Effector memory CD4-positive, alpha-beta T cell (primary cell): ENCODE measurements around the gene UCK2.

Experiments
- DNase-seq, 3 donors: peaks; one replicate each; pipeline ENCODE4 v3.0.0-alpha.2; 2020
- H3K27ac ChIP-seq: 2 replicates; pipeline ENCODE4 v1.7.0; 2013; ENCODE audit warnings: mild to moderate bottlenecking, low read length, moderate library complexity; ENCODE audit not compliant: insufficient read depth, poor library complexity, severe bottlenecking
- H3K27me3 ChIP-seq: replicated peaks from 2 replicates; pipeline ENCODE4 v1.7.0; 2013; ENCODE audit warnings: mild to moderate bottlenecking, low read length; ENCODE audit not compliant: insufficient read depth, control insufficient read depth, poor library complexity, severe bottlenecking
- H3K36me3 ChIP-seq: 2 replicates; pipeline ENCODE4 v1.7.0; 2013; ENCODE audit warnings: mild to moderate bottlenecking, low read length, moderate library complexity; ENCODE audit not compliant: control insufficient read depth, insufficient read depth
- H3K4me1 ChIP-seq: 2 replicates; pipeline ENCODE4 v1.7.0; 2013; ENCODE audit warnings: low read length, mild to moderate bottlenecking; ENCODE audit not compliant: control insufficient read depth, insufficient read depth, poor library complexity, severe bottlenecking
- H3K4me3 ChIP-seq: 2 replicates; pipeline ENCODE4 v1.7.0; 2013; ENCODE audit warnings: low read length, low read depth, mild to moderate bottlenecking; ENCODE audit not compliant: insufficient read depth, poor library complexity, severe bottlenecking
- H3K9me3 ChIP-seq: 2 replicates; pipeline ENCODE4 v1.7.0; 2013; ENCODE audit warnings: mild to moderate bottlenecking, low read length, moderate library complexity; ENCODE audit not compliant: control insufficient read depth

UCK2 gene

DNA sequence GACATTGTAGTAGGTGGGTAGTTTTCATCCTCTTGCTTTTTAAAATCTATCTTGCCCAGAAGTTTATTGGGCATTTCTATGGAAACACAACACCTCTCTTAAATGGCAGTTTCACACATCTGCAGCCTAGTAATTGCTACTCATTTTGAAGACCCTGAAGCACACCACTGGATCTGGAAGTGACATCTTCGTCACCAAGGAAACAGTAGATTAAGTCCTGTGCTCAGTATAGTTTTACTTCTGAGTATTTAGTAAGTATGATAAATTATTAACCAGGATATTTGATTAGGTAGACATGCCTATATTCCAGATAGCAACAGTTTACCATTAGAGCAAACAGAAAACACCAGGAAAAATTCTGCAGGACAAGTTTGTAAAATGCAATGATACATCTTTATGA is 48.7 kb downstream of the UCK2 start:
- Histone ChIP-seq H3K27me3 (no peaks in the 10 kb centered on the region), H3K9me3 (no peaks in the 10 kb centered on the region), H3K27ac (no peak overlapping the region), H3K4me1 (peaks cover 10% of the 10 kb centered on the region), H3K36me3 (no peaks in the 10 kb centered on the region), H3K4me3 (no peak overlapping the region)
- no peak for DNase-seq

DNA sequence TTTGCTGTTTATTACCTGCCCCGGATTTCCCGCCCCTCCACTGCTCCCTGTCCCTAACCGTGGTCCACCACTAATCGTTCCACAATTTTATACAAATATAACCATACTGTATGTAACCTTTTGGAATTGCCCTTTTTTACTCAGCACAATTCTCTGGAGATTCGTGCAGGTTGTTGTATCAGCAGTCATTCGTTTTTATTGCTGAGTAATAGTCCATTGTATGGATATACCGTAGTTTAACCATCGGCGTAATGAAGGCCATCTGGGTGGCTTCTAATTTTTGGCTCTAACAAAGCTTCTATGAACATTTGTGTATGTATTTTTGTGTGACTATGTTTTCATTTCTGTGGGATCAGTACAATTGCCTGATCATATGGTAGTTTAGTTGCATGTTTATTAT is 50.0 kb downstream of the UCK2 start:
- Histone ChIP-seq H3K27ac (no peak overlapping the region), H3K4me3 (no peak overlapping the region), H3K4me1 (peaks cover 4% of the 10 kb centered on the region), H3K9me3 (no peaks in the 10 kb centered on the region), H3K36me3 (no peaks in the 10 kb centered on the region), H3K27me3 (no peaks in the 10 kb centered on the region)
- no peak for DNase-seq

DNA sequence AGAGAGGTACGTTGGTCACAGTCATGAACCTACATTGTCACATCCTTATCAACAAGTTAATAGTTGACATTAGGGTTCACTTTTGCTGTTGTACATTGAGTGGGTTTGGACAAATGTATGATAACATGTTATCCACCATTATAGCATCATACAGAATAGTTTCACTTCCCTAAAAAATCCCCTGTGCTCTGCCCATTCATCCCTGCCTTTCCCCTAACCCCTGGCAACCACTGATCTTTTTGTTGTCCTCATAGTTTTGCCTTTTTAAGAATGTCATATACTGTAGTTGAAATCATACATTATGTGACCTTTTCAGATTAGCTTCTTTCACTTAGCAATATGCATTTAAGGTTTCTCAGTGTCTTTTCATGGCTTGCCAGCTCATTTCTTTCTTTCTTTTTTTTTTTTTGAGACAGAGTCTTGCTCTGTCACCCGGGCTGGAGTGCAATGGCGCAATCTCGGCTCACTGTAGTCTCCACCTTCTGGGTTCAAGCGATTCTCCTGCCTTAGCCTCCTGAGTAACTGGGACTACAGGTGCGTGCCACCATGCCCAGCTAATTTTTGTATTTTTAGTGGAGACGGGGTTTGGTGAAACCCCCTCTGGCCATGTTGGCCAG is 50.6 kb downstream of the UCK2 start:
- H3K4me1 ChIP-seq, result peaks cover 4% of the 10 kb centered on the region
- H3K36me3 ChIP-seq, result no peaks in the 10 kb centered on the region
- H3K4me3 ChIP-seq, result no peak overlapping the region
- H3K27ac ChIP-seq, result no peak overlapping the region
- no peaks in the 10 kb centered on the region for H3K9me3 ChIP-seq
- DNase-seq, result no peak
- H3K27me3 ChIP-seq, result no peaks in the 10 kb centered on the region

DNA sequence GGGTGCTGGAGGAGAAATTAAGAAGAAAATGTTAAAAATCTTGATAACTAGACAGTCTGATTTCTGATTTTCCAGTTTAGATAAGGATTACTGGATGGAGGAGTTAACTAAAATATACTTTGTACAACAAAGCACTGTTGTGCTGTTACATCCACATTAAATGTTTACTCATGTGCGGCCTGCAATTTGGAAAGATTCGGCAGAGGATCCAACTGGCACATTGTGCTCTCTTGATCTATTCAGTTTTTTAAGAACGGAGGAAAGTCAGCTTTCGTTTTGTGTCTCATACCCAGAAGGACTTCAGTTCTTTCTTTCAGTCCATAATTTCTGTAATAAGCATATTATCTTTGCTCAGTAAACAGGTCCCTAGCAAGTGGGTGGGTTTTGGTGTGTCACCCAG is 52.5 kb downstream of the UCK2 start:
- Histone ChIP-seq H3K27ac (no peak overlapping the region), H3K4me1 (peaks cover 4% of the 10 kb centered on the region), H3K4me3 (no peak overlapping the region), H3K27me3 (no peaks in the 10 kb centered on the region), H3K36me3 (no peaks in the 10 kb centered on the region), H3K9me3 (no peaks in the 10 kb centered on the region)
- no peak for DNase-seq

DNA sequence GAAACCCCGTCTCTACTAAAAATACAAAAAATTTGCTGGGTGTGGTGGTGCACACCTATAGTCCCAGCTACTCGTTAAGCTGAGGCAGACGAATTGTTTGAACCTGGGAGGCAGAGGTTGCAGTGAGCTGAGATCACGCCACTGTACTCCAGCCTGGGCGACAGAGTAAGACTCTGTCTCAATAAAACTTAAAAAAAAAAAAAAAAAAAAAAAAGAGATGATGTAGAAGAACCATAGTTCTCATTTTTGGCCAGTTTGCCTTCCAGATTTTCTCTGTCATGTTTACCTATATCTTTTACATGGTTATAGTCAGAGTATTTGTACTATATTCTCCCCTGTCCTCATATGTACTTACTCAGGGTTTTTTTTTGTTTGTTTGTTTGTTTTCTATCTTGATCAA is 53.6 kb downstream of the UCK2 start:
- no peaks in the 10 kb centered on the region for H3K4me1 ChIP-seq
- no peak overlapping the region for H3K4me3 ChIP-seq
- no peaks in the 10 kb centered on the region for H3K36me3 ChIP-seq
- no peak overlapping the region for H3K27ac ChIP-seq
- no peak for DNase-seq
- H3K27me3 ChIP-seq, result no peaks in the 10 kb centered on the region
- H3K9me3 ChIP-seq, result no peaks in the 10 kb centered on the region

DNA sequence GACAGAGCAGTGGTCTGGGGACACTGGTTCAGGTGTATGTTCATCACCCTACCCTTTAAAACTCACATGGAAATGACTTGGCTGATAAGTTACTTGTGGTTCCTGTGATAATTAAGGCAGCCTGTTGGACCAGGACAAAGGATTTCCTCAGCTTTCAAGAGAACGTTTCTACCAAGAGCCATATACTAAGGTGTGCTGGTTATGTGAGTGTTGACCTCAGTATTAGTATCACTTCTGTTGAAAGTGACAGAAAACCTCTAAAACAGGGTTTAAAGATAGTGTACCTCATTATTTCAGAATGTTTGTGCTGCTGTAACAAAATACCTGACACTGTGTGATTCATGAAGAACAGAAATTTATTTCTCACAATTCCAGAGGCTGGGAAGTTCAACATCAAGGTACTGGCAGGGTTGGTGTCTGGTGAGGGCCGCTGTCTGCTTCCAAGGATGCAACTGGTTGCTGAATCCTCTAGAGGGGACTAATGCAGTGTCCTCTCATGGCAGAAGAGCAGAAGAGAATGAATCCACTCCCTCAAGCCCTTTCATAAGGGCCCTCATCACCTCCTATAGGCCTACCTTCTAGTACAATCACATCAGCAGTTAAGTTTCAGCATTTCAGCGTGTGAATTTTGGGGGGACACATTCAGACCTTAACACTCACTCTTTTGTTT is 54.9 kb downstream of the UCK2 start:
- Histone ChIP-seq H3K9me3 (no peaks in the 10 kb centered on the region), H3K4me1 (no peaks in the 10 kb centered on the region), H3K27me3 (no peaks in the 10 kb centered on the region), H3K4me3 (no peak overlapping the region), H3K27ac (no peak overlapping the region), H3K36me3 (no peaks in the 10 kb centered on the region)
- DNase-seq, result no peak

DNA sequence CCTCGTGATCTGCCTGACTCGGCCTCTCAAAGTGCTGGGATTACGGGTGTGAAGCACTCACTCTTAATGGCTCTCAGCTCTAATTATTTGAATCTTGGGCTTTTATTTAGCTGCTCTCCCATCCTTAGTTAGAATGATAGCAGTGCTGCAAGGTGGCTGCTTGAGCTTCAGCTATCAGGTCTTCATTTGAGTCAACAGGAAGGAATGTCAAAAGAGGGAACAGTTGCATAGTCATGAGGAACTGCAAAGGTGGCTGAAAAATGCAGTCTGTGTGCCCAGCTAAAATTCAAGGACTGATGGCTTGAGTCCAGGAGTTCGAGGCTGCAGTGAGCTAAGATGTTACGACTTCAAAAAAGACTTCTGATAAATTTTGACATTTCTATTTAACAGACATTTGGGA is 55.6 kb downstream of the UCK2 start:
- no peaks in the 10 kb centered on the region for H3K36me3 ChIP-seq
- no peaks in the 10 kb centered on the region for H3K4me1 ChIP-seq
- no peak for DNase-seq
- no peak overlapping the region for H3K27ac ChIP-seq
- no peak overlapping the region for H3K4me3 ChIP-seq
- H3K9me3 ChIP-seq, result no peaks in the 10 kb centered on the region
- H3K27me3 ChIP-seq, result no peaks in the 10 kb centered on the region

DNA sequence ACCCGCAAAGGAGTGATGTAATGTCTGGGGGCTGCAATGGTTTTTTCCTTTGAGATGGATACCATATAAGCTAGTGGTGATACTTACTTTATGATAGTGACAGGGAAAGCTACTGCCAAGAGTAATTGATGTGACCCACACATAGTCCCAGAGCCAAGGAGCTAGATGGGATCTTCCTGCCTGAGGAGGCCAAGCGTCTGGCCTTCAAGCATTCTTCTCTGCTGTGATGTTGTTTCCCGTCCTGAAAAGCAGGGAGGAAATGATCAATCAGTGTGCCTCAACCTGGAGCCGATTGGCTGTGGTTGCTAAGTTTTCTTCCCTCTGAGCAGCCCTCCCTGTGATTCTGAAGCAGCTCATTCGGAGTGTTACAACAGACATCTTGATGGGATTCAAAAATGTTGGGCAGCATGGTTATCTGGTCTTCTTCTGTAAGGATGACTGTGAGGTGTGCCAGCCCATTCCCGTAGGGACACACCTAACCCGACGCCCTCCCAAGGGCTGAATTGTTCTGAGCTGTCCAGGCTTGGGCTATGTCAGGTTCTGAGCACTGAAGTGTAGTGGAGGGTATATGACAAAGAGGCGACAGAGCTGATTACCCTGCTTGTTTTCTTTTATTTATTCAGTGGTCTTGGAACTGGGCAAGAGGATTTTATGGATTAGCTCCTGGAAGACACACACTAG is 56.7 kb downstream of the UCK2 start:
- no peak for DNase-seq
- Histone ChIP-seq H3K27ac (no peak overlapping the region), H3K27me3 (no peaks in the 10 kb centered on the region), H3K36me3 (no peaks in the 10 kb centered on the region), H3K9me3 (no peaks in the 10 kb centered on the region), H3K4me3 (no peak overlapping the region), H3K4me1 (no peaks in the 10 kb centered on the region)

DNA sequence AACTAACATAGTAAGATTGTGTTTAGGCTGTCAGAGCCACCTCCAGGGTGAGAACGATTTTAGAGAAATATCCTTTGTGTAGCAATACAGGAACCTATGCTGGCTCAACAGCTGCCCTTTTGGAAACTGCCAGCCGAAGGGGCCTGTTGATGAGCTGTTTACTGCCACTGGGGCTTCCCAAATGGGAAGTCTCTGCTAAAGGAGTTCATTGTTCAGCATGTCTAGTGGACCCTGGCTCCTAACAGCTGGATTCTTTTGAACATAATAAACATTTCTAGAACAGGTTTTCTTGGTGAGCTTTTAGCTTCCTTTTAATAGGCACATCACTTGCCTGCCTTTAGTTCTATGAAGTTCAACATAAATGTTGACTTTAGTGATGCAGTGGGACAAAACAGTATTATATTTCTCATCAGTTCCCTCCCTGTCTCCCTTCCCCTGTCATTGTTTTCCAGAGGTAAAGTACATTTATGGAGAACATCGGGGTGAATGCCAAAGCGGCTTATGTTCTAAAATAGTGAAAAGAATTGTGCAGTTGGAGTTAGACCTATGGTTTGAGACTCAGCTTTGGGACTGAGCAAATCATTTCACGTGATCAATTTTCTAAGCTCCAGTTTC is 57.4 kb downstream of the UCK2 start:
- no peak for DNase-seq
- Histone ChIP-seq H3K27me3 (no peaks in the 10 kb centered on the region), H3K36me3 (no peaks in the 10 kb centered on the region), H3K9me3 (no peaks in the 10 kb centered on the region), H3K4me3 (no peak overlapping the region), H3K4me1 (no peaks in the 10 kb centered on the region), H3K27ac (no peak overlapping the region)

DNA sequence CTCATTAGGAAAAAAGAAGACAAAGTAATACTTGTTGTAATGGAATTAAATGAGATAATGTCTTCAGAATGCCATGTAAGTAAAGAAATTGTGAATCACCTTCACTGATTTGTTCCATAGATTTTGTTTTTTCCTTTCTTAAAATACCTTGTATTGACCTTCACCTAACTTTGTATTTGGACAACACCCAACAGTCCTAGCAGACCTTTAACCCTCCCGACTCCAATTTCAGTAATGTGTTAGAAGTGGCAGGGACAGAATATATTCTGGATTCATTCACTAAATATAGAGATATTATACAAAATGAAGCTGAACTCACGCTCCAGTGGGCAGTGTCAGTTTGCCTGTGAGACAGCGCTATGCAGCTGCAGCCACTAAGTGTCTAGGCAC is 57.9 kb downstream of the UCK2 start:
- DNase-seq, result no peak
- no peaks in the 10 kb centered on the region for H3K9me3 ChIP-seq
- H3K4me3 ChIP-seq, result no peak overlapping the region
- no peaks in the 10 kb centered on the region for H3K4me1 ChIP-seq
- H3K27me3 ChIP-seq, result no peaks in the 10 kb centered on the region
- no peak overlapping the region for H3K27ac ChIP-seq
- H3K36me3 ChIP-seq, result no peaks in the 10 kb centered on the region
